SK-N-SH (cell line): ENCODE measurements around the gene NLGN3. TPM values are rescaled to one million over a fixed set of nuclear protein-coding genes. Genes with fewer than 3 reads are reported as not detected.
A peak's percentile ranks its signal among the peaks of the same experiment; 100 is the strongest.

ENCODE experiments used
- CTCF ChIA-PET: fragments of 300-600, 350-600 bp; formaldehyde crosslinking; extraction: SDS; loops from one replicate; lab custom pipeline; 2021; lab: Yijun Ruan, JAX
- POLR2A ChIA-PET: fragments of 350-600 bp; sonication (Branson Sonifier 250); formaldehyde crosslinking; extraction: SDS; loops from one replicate; lab custom pipeline; 2020; ENCODE audit warnings: antibody characterized with exemption, inconsistent platforms; lab: Yijun Ruan, JAX
- DNase-seq: peaks from one replicate; pipeline ENCODE4 v3.0.0; 2012
- H2AFZ ChIP-seq: fragments of 200-600 bp; sonication (generic); 2 replicates; pipeline ENCODE4 v1.8.1; 2016; ENCODE audit warnings: antibody characterized with exemption, mild to moderate bottlenecking, low read depth
- H3F3A ChIP-seq: fragments of 200-600 bp; sonication (generic); replicated peaks from 2 replicates; pipeline ENCODE3; 2016; ENCODE audit warnings: antibody characterized with exemption, mild to moderate bottlenecking; ENCODE audit not compliant: insufficient read depth
- H3K27ac ChIP-seq, 2 experiments: fragments of 200-500 bp in 1 of 2; fragments of 200-600 bp in 1 of 2; sonication (Bioruptor generic) in 1 of 2; sonication (generic), shearing (Covaris generic) in 1 of 2; 2 replicates each; pipeline versions ENCODE4 v1.5.1 to v1.6.1; 2014 to 2016; ENCODE audit warnings: low read depth in 2 of 2, inconsistent platforms in 1 of 2, low read length in 1 of 2, mild to moderate bottlenecking in 1 of 2, mixed read lengths in 1 of 2
- H3K27me3 ChIP-seq: fragments of 200-600 bp; sonication (generic), shearing (Covaris generic); 2 replicates; pipeline ENCODE4 v1.6.1; 2016; ENCODE audit warnings: mixed run types; ENCODE audit not compliant: insufficient read depth
- H3K36me3 ChIP-seq, 2 experiments: fragments of 200-500 bp in 1 of 2; fragments of 200-600 bp in 1 of 2; sonication (Bioruptor generic) in 1 of 2; sonication (generic) in 1 of 2; replicated peaks in 1 of 2; 2 replicates each; pipeline versions ENCODE3 to v1.5.1; 2014 to 2016; ENCODE audit warnings: low read length in 1 of 2, mild to moderate bottlenecking in 1 of 2; ENCODE audit not compliant: insufficient read depth in 2 of 2, control insufficient read depth in 1 of 2
- H3K4me1 ChIP-seq, 2 experiments: fragments of 200-500 bp in 1 of 2; fragments of 200-600 bp in 1 of 2; sonication (Bioruptor generic) in 1 of 2; sonication (generic), shearing (Covaris generic) in 1 of 2; 2 replicates each; pipeline versions ENCODE4 v1.5.1 to v1.6.1; 2014 to 2016; ENCODE audit warnings: low read depth in 1 of 2, low read length in 1 of 2, mixed run types in 1 of 2; ENCODE audit not compliant: insufficient read depth in 2 of 2, control insufficient read depth in 1 of 2
- H3K4me2 ChIP-seq: fragments of 200-600 bp; sonication (generic), shearing (Covaris generic); 2 replicates; pipeline ENCODE4 v1.6.1; 2017; ENCODE audit warnings: mixed run types
- H3K4me3 ChIP-seq, 2 experiments: fragments of 200-500 bp in 1 of 2; fragments of 200-600 bp in 1 of 2; sonication (Bioruptor generic) in 1 of 2; sonication (generic), shearing (Covaris generic) in 1 of 2; 2 replicates each; pipeline versions ENCODE4 v1.5.1 to v1.8.1; 2014 to 2016; ENCODE audit warnings: low read depth in 2 of 2, inconsistent platforms in 1 of 2, low read length in 1 of 2, mild to moderate bottlenecking in 1 of 2, mixed read lengths in 1 of 2, moderate library complexity in 1 of 2
- H3K79me2 ChIP-seq: fragments of 200-600 bp; sonication (generic); 2 replicates; pipeline ENCODE4 v1.8.1; 2017; ENCODE audit warnings: mild to moderate bottlenecking; ENCODE audit not compliant: insufficient read depth
- H3K9ac ChIP-seq: fragments of 200-600 bp; sonication (generic); 2 replicates; pipeline ENCODE4 v1.6.1; 2017; ENCODE audit warnings: mixed run types
- H3K9me2 ChIP-seq: fragments of 200-600 bp; sonication (generic); 2 replicates; pipeline ENCODE4 v1.6.1; 2017; ENCODE audit warnings: mixed run types
- H3K9me3 ChIP-seq: fragments of 200-600 bp; sonication (generic); 2 replicates; pipeline ENCODE4 v1.6.1; 2017; ENCODE audit warnings: mixed run types, mild to moderate bottlenecking, moderate library complexity
- H4K20me1 ChIP-seq: fragments of 200-600 bp; sonication (generic); 2 replicates; pipeline ENCODE4 v1.6.1; 2017; ENCODE audit warnings: mild to moderate bottlenecking, mixed run types; ENCODE audit not compliant: insufficient read depth
- CHD2 ChIP-seq: fragments of 150-350 bp; IDR thresholded peaks from 2 replicates; pipeline ENCODE4 v1.6.1; 2018; ENCODE audit warnings: low read length; ENCODE audit not compliant: partially characterized antibody
- CTCF ChIP-seq: fragments of 200-600 bp; sonication (generic); IDR thresholded peaks from 2 replicates; pipeline ENCODE4 v1.6.1; 2017; ENCODE audit warnings: antibody characterized with exemption, mild to moderate bottlenecking, moderate library complexity
- IRF3 ChIP-seq: fragments of 150-350 bp; IDR thresholded peaks from 2 replicates; pipeline ENCODE4 v1.6.1; 2016; ENCODE audit warnings: mild to moderate bottlenecking, low read depth, low read length
- MXI1 ChIP-seq: IDR thresholded peaks from 2 replicates; pipeline ENCODE4 v1.6.1; 2012; ENCODE audit warnings: mild to moderate bottlenecking, low read depth, low read length, improper control_type of control experiment
- PBX3 ChIP-seq: IDR thresholded peaks from 2 replicates; pipeline ENCODE4; 2012
- RAD21 ChIP-seq: IDR thresholded peaks from 2 replicates; pipeline ENCODE4 v1.6.1; 2012; ENCODE audit warnings: mild to moderate bottlenecking, low read length
- RCOR1 ChIP-seq: fragments of 150-350 bp; IDR thresholded peaks from 2 replicates; pipeline ENCODE4 v1.6.1; 2017; ENCODE audit warnings: antibody characterized with exemption, low read length
- REST ChIP-seq: IDR thresholded peaks from 2 replicates; pipeline ENCODE4 v1.6.1; 2012; ENCODE audit warnings: mild to moderate bottlenecking, low read depth, low read length, moderate library complexity
- SMC3 ChIP-seq: IDR thresholded peaks from 2 replicates; pipeline ENCODE4 v1.6.1; 2012; ENCODE audit warnings: low read depth, low read length, improper control_type of control experiment
- TAF1 ChIP-seq: IDR thresholded peaks from 2 replicates; pipeline ENCODE4 v1.6.1; 2012; ENCODE audit warnings: low read depth, mild to moderate bottlenecking, low read length, moderate library complexity, borderline replicate concordance
- YY1 ChIP-seq: IDR thresholded peaks from 2 replicates; pipeline ENCODE4 v1.4.0; 2012; ENCODE audit warnings: low read depth, mild to moderate bottlenecking
- WGBS: methylation state at CpG from one replicate; pipeline ENCODE4 v1.1.6; 2017; ENCODE audit warnings: low lambda C conversion rate; 5-methylcytosine and 5-hydroxymethylcytosine counted together
- polyA plus RNA-seq, 3 experiments: library from polyadenylated mRNA; depleted of rRNA; stranded (reverse); fragments of >200 nt; gene quantifications; 2 replicates each; pipeline ENCODE4 v1.2.3, GENCODE V29; 2012

The NLGN3 gene
- polyA plus RNA-seq, 1 of the 3 experiments (the other 2 are of a cell fraction) = 5.3 TPM

GRCh38 chrX:71098302-71098701 lies 46.3 kb upstream of the NLGN3 start:
- Histone ChIP-seq H3K79me2 (no peaks in the 10 kb centered on the region), H3K27ac (no peak overlapping the region), H3K9me3 (no peaks in the 10 kb centered on the region), H3K36me3 (no peaks in the 10 kb centered on the region), H3F3A (no peaks in the 10 kb centered on the region), H3K4me3 (no peak overlapping the region), H2AFZ (no peak overlapping the region), H3K9ac (no peak overlapping the region), H3K4me1 (peaks cover 0 to 32% of the 10 kb centered on the region in 2 experiments; a peak in 1 of 4 replicates), H3K4me2 (no peak overlapping the region), H3K9me2 (no peaks in the 10 kb centered on the region), H3K27me3 (peaks cover 5% of the 10 kb centered on the region; the same call in 1 of the 2 replicates), H4K20me1 (no peaks in the 10 kb centered on the region)
- ChIA-PET CTCF (interaction anchor here (1.2 to 2.6 kb wide), 2 partner anchors 13 to 31 kb away, joined by 4 to 13 read pairs; partner anchors contain the start of gene IL2RG), POLR2A (no interaction called here)
- 13% methylated on average over 2 of the region's 2 CpGs for WGBS
- TF ChIP-seq RCOR1 = no peak
- no peak for TF ChIP-seq REST
- peak; percentile 66 for TF ChIP-seq RAD21
- peak; percentile 52; the same call in 1 of the 2 replicates for TF ChIP-seq SMC3
- peak; percentile 64 for TF ChIP-seq CTCF
- DNase-seq = peak; percentile 66

GRCh38 chrX:71098951-71099506 lies 45.6 kb upstream of the NLGN3 start:
- H3F3A ChIP-seq = no peaks in the 10 kb centered on the region
- WGBS = 44% methylated on average over 5 of the region's 5 CpGs

More at GRCh38 chrX:71098951-71099506, 45.6 kb upstream of the NLGN3 start:
- no peak for DNase-seq
- peaks cover 5% of the 10 kb centered on the region; the same call in 1 of the 2 replicates for H3K27me3 ChIP-seq
- H4K20me1 ChIP-seq = no peaks in the 10 kb centered on the region
- no peak overlapping the region for H2AFZ ChIP-seq
- ChIA-PET POLR2A (no interaction called here), CTCF (interaction anchor here (3.7 kb wide), 1 partner anchor 31 kb away, joined by 30 read pairs; no protein-coding TSS in a partner anchor)
- no peak for TF ChIP-seq CHD2
- TF ChIP-seq TAF1 = no peak
- TF ChIP-seq MXI1 = no peak
- TF ChIP-seq IRF3 = no peak
- no peak for TF ChIP-seq RCOR1
- no peak for TF ChIP-seq PBX3
- TF ChIP-seq YY1 = no peak
- no peaks in the 10 kb centered on the region for H3K79me2 ChIP-seq
- no peak overlapping the region for H3K27ac ChIP-seq
- no peak overlapping the region for H3K4me2 ChIP-seq
- H3K4me1 ChIP-seq = peaks cover 0 to 40% of the 10 kb centered on the region in 2 experiments; a peak in 1 of 4 replicates
- no peaks in the 10 kb centered on the region for H3K9me3 ChIP-seq
- H3K36me3 ChIP-seq = no peaks in the 10 kb centered on the region
- no peaks in the 10 kb centered on the region for H3K9me2 ChIP-seq
- no peak overlapping the region for H3K4me3 ChIP-seq
- H3K9ac ChIP-seq = no peak overlapping the region
